Uterus (tissue), 4 donors: ENCODE results near the gene PRKAB1. TPM values are rescaled to one million over a fixed set of nuclear protein-coding genes. Genes with fewer than 3 reads are reported as not detected.
A peak's percentile ranks its signal among the peaks of the same experiment; 100 is the strongest.
"Not testable (repeated sequence)": the region's sequence is repeated elsewhere in the genome, so short reads cannot be mapped to it uniquely, and the experiment has no call there.

Source experiments
- DNase-seq, 2 donors: peaks; one replicate each; pipeline ENCODE4 v3.0.0-alpha.2; 2019 to 2020
- H3K27ac ChIP-seq, 2 donors: fragments of 200-600 bp; sonication (generic); 1 replicate in 1 of 2; 2 replicates in 1 of 2; pipeline ENCODE4 v1.5.1; 2016 to 2018
- H3K27me3 ChIP-seq, 2 donors: fragments of 200-600 bp; sonication (generic); one replicate each; pipeline ENCODE4 v1.5.1; 2018 to 2019; ENCODE audit warnings: control low read depth in 1 of 2
- H3K36me3 ChIP-seq, 2 donors: fragments of 200-600 bp; sonication (generic); one replicate each; pipeline ENCODE4 v1.5.1; 2019; ENCODE audit warnings: control low read depth in 1 of 2
- H3K4me1 ChIP-seq, 2 donors: fragments of 200-600 bp; sonication (generic); one replicate each; pipeline ENCODE4 v1.5.1; 2018 to 2019; ENCODE audit warnings: control low read depth in 1 of 2
- H3K4me3 ChIP-seq, 2 donors: fragments of 200-600 bp; sonication (generic); 1 replicate in 1 of 2; 2 replicates in 1 of 2; pipeline ENCODE4 v1.5.1; 2018 to 2019; ENCODE audit warnings: mild to moderate bottlenecking in 1 of 2
- H3K9me3 ChIP-seq, 2 donors: fragments of 200-600 bp; sonication (generic); one replicate each; pipeline ENCODE4 v1.5.1; 2019; ENCODE audit warnings: control low read depth in 1 of 2
- POLR2A ChIP-seq, 2 donors: fragments of 450-650 bp; IDR thresholded peaks; one replicate each; pipeline ENCODE4 v1.6.1; 2016; ENCODE audit warnings: antibody characterized with exemption in 2 of 2, mild to moderate bottlenecking in 1 of 2, moderate library complexity in 1 of 2
- intact Hi-C: fragments of 100-400 bp; cut with DNase I; formaldehyde crosslinking; loops from one replicate; pipeline ENCODE4 v1.15.1; 2023; ENCODE audit warnings: low total_unique reads
- total RNA-seq, 4 donors: library from RNA; depleted of rRNA in 3 of 4; stranded (reverse); fragments of >200 nt in 3 of 4; gene quantifications; one replicate each; pipeline versions ENCODE4 v1.1.0 to v1.2.4, GENCODE V29; 2014 to 2023
- TF ChIP-seq, protein P1 (sequence below), 4 experiments: fragments of 200-600 bp in 2 of 4; fragments of 450-650 bp in 2 of 4; sonication (generic) in 2 of 4; IDR thresholded peaks; one replicate each; pipeline ENCODE4 v1.5.1; 2016 to 2019; ENCODE audit warnings: antibody characterized with exemption in 4 of 4, mild to moderate bottlenecking in 2 of 4, moderate library complexity in 1 of 4
- donor health status: DM: yes; HTN: yes; CAD: no.

Gene PRKAB1, protein sequence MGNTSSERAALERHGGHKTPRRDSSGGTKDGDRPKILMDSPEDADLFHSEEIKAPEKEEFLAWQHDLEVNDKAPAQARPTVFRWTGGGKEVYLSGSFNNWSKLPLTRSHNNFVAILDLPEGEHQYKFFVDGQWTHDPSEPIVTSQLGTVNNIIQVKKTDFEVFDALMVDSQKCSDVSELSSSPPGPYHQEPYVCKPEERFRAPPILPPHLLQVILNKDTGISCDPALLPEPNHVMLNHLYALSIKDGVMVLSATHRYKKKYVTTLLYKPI
- total RNA-seq, result 10 to 100 TPM; 10.9 to 44.1 (median 32.8) TPM

DNA sequence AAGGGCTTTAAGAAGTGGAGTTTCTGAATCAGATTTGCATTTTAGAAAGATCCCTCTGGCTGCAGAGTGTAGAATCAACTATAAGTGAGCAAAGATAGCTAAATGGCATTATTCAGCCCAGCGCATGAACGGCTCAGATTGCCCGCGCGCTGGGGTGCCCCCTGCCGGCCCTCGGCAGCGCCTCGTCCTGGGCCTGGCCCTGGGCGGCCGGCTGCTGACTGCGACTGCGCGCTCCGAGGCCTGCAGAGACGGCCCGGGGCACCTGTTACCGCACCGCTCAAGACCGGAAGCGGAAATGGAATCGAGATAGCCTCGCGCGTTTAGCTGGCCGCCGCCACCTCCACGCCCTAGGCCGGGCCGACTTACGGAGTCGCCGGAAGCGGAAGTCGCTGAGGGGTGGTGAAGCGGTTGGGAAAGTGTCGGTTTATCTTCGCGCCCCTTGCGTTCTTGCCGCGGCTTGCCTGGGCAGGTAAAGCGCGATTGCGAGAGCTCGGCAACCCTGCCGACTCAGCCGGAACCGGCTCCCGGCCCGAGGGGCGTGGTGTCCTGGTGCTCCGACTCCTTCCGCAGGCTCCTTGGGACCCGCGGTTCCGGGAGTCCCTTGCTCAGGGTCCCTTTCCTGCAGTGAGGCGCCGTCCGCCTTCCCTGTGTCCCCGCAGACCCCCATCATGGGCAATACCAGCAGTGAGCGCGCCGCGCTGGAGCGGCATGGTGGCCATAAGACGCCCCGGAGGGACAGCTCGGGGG lies at the start of gene PRKAB1:
Gene PRKAB1 (plus strand): TSS at position 557 of the 747 bp plus-strand sequence. CDS start 112 bp downstream, at position 669.
- Histone ChIP-seq H3K4me1 (peaks cover 0 to 3% of the 10 kb centered on the region in 2 donors), H3K4me3 (peak within 1 kb of the TSS; percentile 75 to 83), H3K9me3 (no peaks in the 10 kb centered on the region), H3K36me3 (no peaks in the 10 kb centered on the region), H3K27ac (peak within 1 kb of the TSS; percentile 84 to 94), H3K27me3 (no peaks in the 10 kb centered on the region)
- intact Hi-C loops, result no loop called here
- TF ChIP-seq, protein P1, sequence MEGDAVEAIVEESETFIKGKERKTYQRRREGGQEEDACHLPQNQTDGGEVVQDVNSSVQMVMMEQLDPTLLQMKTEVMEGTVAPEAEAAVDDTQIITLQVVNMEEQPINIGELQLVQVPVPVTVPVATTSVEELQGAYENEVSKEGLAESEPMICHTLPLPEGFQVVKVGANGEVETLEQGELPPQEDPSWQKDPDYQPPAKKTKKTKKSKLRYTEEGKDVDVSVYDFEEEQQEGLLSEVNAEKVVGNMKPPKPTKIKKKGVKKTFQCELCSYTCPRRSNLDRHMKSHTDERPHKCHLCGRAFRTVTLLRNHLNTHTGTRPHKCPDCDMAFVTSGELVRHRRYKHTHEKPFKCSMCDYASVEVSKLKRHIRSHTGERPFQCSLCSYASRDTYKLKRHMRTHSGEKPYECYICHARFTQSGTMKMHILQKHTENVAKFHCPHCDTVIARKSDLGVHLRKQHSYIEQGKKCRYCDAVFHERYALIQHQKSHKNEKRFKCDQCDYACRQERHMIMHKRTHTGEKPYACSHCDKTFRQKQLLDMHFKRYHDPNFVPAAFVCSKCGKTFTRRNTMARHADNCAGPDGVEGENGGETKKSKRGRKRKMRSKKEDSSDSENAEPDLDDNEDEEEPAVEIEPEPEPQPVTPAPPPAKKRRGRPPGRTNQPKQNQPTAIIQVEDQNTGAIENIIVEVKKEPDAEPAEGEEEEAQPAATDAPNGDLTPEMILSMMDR (IDR thresholded peaks at IDR 0.05), result peak; percentile 82 to 95 (median 86)
- TF ChIP-seq POLR2A (IDR thresholded peaks at IDR 0.05), result peak in 1 of 2 donors; percentile 80
- peak; percentile 93 for DNase-seq

DNA sequence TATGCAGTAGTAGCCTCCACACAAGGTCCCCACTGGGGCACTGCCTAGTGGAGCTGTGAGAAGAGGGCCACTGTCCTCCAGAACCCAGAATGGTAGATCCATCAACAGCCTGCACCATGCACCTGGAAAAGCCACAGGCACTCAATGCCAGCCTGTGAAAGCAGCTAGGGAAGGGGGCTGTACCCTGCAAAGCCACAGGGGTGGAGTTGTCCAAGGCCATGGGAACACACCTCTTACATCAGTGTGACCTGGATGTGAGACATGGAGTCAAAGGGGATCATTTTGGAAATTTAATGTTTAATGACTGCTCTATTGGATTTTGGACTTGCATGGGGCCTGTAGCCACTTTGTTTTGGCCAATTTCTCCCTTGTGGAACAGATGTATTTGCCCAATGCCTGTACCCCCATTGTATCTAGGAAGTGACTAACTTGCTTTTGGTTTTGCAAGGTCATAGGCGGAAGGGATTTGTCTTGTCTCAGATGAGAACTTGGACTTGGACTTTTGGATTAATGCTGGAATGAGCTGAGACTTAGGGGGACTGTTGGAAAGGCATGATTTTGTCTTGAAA lies 49.5 kb upstream of the PRKAB1 start:
- H3K4me1 ChIP-seq, intact Hi-C loops, H3K27me3 ChIP-seq, DNase-seq, H3K4me3 ChIP-seq, H3K9me3 ChIP-seq, H3K27ac ChIP-seq, H3K36me3 ChIP-seq: not testable (repeated sequence)

DNA sequence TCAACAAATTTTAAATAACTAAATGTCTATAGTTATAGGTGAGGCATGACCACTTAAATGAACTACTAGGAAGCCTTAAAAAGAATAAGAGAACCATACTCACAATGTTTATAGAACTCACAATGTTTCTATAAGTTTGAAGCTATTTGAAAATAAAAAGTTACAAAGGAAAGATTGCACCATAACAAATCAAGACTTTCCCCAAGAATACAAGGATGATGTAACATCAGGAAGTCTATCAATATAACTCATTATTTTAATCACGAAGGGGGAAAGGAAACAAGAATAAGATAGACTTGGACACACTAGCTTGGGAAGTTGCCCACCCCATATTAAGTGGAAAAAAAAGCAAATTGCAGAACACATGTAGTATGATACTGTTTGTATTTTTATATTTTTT lies 47.4 kb upstream of the PRKAB1 start:
- intact Hi-C loops, result no loop called here
- H3K4me1 ChIP-seq, result no peaks in the 10 kb centered on the region
- H3K4me3 ChIP-seq, result no peak overlapping the region
- no peak overlapping the region for H3K27ac ChIP-seq
- no peak for DNase-seq
- no peaks in the 10 kb centered on the region for H3K36me3 ChIP-seq
- TF ChIP-seq, protein P1 (IDR thresholded peaks at IDR 0.05), result no peak
- TF ChIP-seq POLR2A (IDR thresholded peaks at IDR 0.05), result no peak
- no peaks in the 10 kb centered on the region for H3K9me3 ChIP-seq
- H3K27me3 ChIP-seq, result no peaks in the 10 kb centered on the region

DNA sequence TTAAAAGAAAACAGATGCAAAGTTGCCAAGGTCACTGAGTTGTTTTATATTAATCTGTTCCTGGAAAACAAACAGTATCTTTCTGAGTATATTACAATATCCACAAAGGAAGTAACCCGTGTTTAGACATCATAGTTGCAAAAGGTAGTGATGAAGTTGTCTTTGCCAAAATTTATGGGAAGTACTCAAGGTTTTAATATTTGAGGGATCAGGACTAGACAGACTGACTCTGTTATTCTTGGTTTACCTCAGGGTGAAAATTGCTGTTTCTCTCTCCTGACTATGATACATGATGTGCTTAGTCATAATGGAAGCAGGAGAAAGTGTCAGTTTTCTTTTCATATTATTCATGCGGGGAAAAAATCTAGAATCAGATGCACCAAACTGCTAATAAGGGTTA lies 46.1 kb upstream of the PRKAB1 start:
- no peaks in the 10 kb centered on the region for H3K4me1 ChIP-seq
- intact Hi-C loops, result no loop called here
- DNase-seq, result no peak
- no peaks in the 10 kb centered on the region for H3K9me3 ChIP-seq
- TF ChIP-seq, protein P1 (IDR thresholded peaks at IDR 0.05), result no peak
- TF ChIP-seq POLR2A (IDR thresholded peaks at IDR 0.05), result no peak
- H3K36me3 ChIP-seq, result no peaks in the 10 kb centered on the region
- no peak overlapping the region for H3K4me3 ChIP-seq
- no peak overlapping the region for H3K27ac ChIP-seq
- H3K27me3 ChIP-seq, result no peaks in the 10 kb centered on the region

DNA sequence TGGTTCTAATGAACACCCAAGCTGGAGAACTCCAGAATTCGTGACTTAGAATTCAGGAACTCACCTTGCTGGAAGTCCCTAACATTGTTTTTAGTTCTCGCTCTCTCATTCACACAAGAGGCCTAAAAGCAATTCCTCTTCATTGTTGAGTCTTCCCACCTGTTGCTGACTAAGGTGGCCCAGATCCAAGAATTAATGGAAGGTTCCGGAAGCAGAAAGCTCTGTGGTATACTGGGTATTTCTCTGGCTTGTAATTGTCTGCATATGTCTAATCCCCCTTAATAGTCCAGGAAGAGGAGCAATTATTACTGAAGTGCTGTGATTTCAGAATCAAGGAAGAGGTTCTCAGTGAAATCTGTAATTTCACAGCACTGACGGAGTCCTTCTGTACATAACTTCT lies 43.0 kb upstream of the PRKAB1 start:
- Histone ChIP-seq H3K36me3 (no peaks in the 10 kb centered on the region), H3K9me3 (no peaks in the 10 kb centered on the region), H3K4me3 (no peak overlapping the region), H3K4me1 (no peaks in the 10 kb centered on the region), H3K27ac (no peak overlapping the region), H3K27me3 (no peaks in the 10 kb centered on the region)
- no peak for TF ChIP-seq POLR2A (IDR thresholded peaks at IDR 0.05)
- TF ChIP-seq, protein P1 (IDR thresholded peaks at IDR 0.05), result no peak
- no peak for DNase-seq
- intact Hi-C loops, result no loop called here
